IMR-90 (cell line): ENCODE measurements around the gene GLIS1. TPM values are rescaled to one million over a fixed set of nuclear protein-coding genes. Genes with fewer than 3 reads are reported as not detected.
A peak's percentile ranks its signal among the peaks of the same experiment; 100 is the strongest.

Source experiments
- ATAC-seq: fragments of 200-7000 bp; cut with Tn5 transposase; 2 replicates; pipeline ENCODE4 v1.9.1; 2020; ENCODE audit warnings: low read depth, mild to moderate bottlenecking, moderate library complexity
- BruUV-seq: library from RNA; stranded (reverse); fragments of 400-500 nt; replicated peaks from 2 replicates; lab custom pipeline; 2021; lab: Mats Ljungman, UMichigan
- CTCF ChIA-PET: fragments of 300-600 bp; formaldehyde crosslinking; extraction: SDS; loops from one replicate; lab custom pipeline; 2021; ENCODE audit warnings: antibody characterized with exemption; lab: Yijun Ruan, JAX
- POLR2A ChIA-PET: fragments of 300-600 bp; sonication (Branson Sonifier 250); formaldehyde crosslinking; loops from one replicate; lab custom pipeline; 2022; ENCODE audit warnings: antibody characterized with exemption; ENCODE audit not compliant: unreplicated experiment; lab: Charles Lee
- DNase-seq: peaks from one replicate; pipeline ENCODE4 v3.0.0; 2013
- H2AFZ ChIP-seq: replicated peaks from 2 replicates; pipeline ENCODE3; 2013; ENCODE audit warnings: low read length, mild to moderate bottlenecking; ENCODE audit not compliant: poor library complexity
- H2AK5ac ChIP-seq: 2 replicates; pipeline ENCODE4 v1.6.1; 2013; ENCODE audit warnings: low read depth, low read length, inconsistent platforms
- H2AK9ac ChIP-seq: replicated peaks from 2 replicates; pipeline ENCODE3; 2013; ENCODE audit warnings: mild to moderate bottlenecking, low read depth, low read length, moderate library complexity; ENCODE audit not compliant: poor library complexity
- H2BK120ac ChIP-seq: 2 replicates; pipeline ENCODE4 v1.6.1; 2013; ENCODE audit warnings: low read depth, low read length, inconsistent platforms
- H2BK15ac ChIP-seq: 3 replicates; pipeline ENCODE4 v1.6.1; 2013; ENCODE audit warnings: low read depth, low read length, inconsistent platforms
- H2BK20ac ChIP-seq: 2 replicates; pipeline ENCODE4 v1.6.1; 2013; ENCODE audit warnings: low read depth, mild to moderate bottlenecking, inconsistent platforms, low read length, moderate library complexity
- H2BK5ac ChIP-seq: 2 replicates; pipeline ENCODE4 v1.6.1; 2013; ENCODE audit warnings: mild to moderate bottlenecking, low read depth, low read length, inconsistent platforms; ENCODE audit not compliant: poor library complexity, severe bottlenecking
- H3K14ac ChIP-seq: replicated peaks from 2 replicates; pipeline ENCODE4 v1.6.1; 2013; ENCODE audit warnings: low read depth, low read length, inconsistent platforms
- H3K18ac ChIP-seq: 2 replicates; pipeline ENCODE4 v1.6.1; 2013; ENCODE audit warnings: low read depth, low read length, control low read depth
- H3K23ac ChIP-seq: 2 replicates; pipeline ENCODE4 v1.6.1; 2013; ENCODE audit warnings: low read depth, low read length, inconsistent platforms
- H3K27ac ChIP-seq: 2 replicates; pipeline ENCODE4 v1.5.1; 2013; ENCODE audit warnings: mild to moderate bottlenecking, control low read depth, low read length; ENCODE audit not compliant: insufficient read depth
- H3K27me3 ChIP-seq: 2 replicates; pipeline ENCODE4 v1.6.1; 2013; ENCODE audit warnings: low read length; ENCODE audit not compliant: control insufficient read depth, insufficient read depth
- H3K36me3 ChIP-seq: 2 replicates; pipeline ENCODE4 v1.6.1; 2013; ENCODE audit warnings: low read length, mixed read lengths; ENCODE audit not compliant: control insufficient read depth, insufficient read depth
- H3K4ac ChIP-seq: 2 replicates; pipeline ENCODE4 v1.6.1; 2013; ENCODE audit warnings: low read depth, low read length, inconsistent platforms
- H3K4me1 ChIP-seq: 2 replicates; pipeline ENCODE4 v1.6.1; 2013; ENCODE audit warnings: low read length, mixed read lengths; ENCODE audit not compliant: control insufficient read depth, insufficient read depth
- H3K4me2 ChIP-seq: 2 replicates; pipeline ENCODE4 v1.6.1; 2013; ENCODE audit warnings: low read depth, mild to moderate bottlenecking, control low read depth, low read length, moderate library complexity
- H3K4me3 ChIP-seq: 2 replicates; pipeline ENCODE4 v1.5.1; 2013; ENCODE audit warnings: low read depth, mild to moderate bottlenecking, control low read depth, low read length, moderate library complexity; ENCODE audit not compliant: insufficient read depth
- H3K56ac ChIP-seq: 2 replicates; pipeline ENCODE4 v1.6.1; 2013; ENCODE audit warnings: low read length, inconsistent platforms; ENCODE audit not compliant: insufficient read depth; ENCODE audit errors: extremely low read depth
- H3K79me1 ChIP-seq, 2 experiments: 2 replicates each; pipeline ENCODE4 v1.6.1; 2013; ENCODE audit warnings: low read length in 2 of 2, inconsistent platforms in 1 of 2, low read depth in 1 of 2
- H3K9ac ChIP-seq: 2 replicates; pipeline ENCODE4 v1.6.1; 2013; ENCODE audit warnings: low read depth, low read length, control low read depth
- H3K9me1 ChIP-seq: 2 replicates; pipeline ENCODE4 v1.6.1; 2013; ENCODE audit warnings: low read length, inconsistent platforms; ENCODE audit not compliant: insufficient read depth
- H3K9me3 ChIP-seq: 2 replicates; pipeline ENCODE4 v1.6.1; 2013; ENCODE audit warnings: low read length; ENCODE audit not compliant: control insufficient read depth, insufficient read depth
- H4K20me1 ChIP-seq: 2 replicates; pipeline ENCODE4 v1.6.1; 2013; ENCODE audit warnings: low read length, inconsistent platforms; ENCODE audit not compliant: insufficient read depth
- H4K5ac ChIP-seq: 2 replicates; pipeline ENCODE4 v1.6.1; 2013; ENCODE audit warnings: mild to moderate bottlenecking, low read depth, low read length, control low read depth
- H4K8ac ChIP-seq, 2 experiments: 2 replicates each; pipeline ENCODE4 v1.6.1; 2013; ENCODE audit warnings: low read depth in 2 of 2, low read length in 2 of 2, control low read depth in 1 of 2, inconsistent platforms in 1 of 2
- H4K91ac ChIP-seq: 2 replicates; pipeline ENCODE4 v1.6.1; 2013; ENCODE audit warnings: low read depth, low read length, inconsistent platforms; ENCODE audit not compliant: insufficient read depth
- BHLHE40 ChIP-seq: fragments of 150-350 bp; IDR thresholded peaks from 2 replicates; pipeline ENCODE4 v1.6.1; 2016; ENCODE audit warnings: mild to moderate bottlenecking, low read depth, low read length
- CHD1 ChIP-seq: IDR thresholded peaks from 2 replicates; pipeline ENCODE4 v1.6.1; 2012; ENCODE audit warnings: low read depth, low read length, improper control_type of control experiment
- MXI1 ChIP-seq: IDR thresholded peaks from 2 replicates; pipeline ENCODE4 v1.6.1; 2012; ENCODE audit warnings: low read depth, mild to moderate bottlenecking, low read length, moderate library complexity, borderline replicate concordance
- POLR2A ChIP-seq: IDR thresholded peaks from 2 replicates; pipeline ENCODE4 v1.6.1; 2012; ENCODE audit warnings: mild to moderate bottlenecking, low read depth, low read length
- RAD21 ChIP-seq: IDR thresholded peaks from 2 replicates; pipeline ENCODE4 v1.6.1; 2012; ENCODE audit warnings: low read length, improper control_type of control experiment
- WGBS, 2 experiments: methylation state at CpG; one replicate each; pipeline versions ENCODE4 v1.1.5 to v1.1.7; 2013; ENCODE audit warnings: missing lambda C conversion rate in 2 of 2; ENCODE audit not compliant: insufficient read length in 1 of 2; ENCODE audit errors: extremely low coverage in 2 of 2; 5-methylcytosine and 5-hydroxymethylcytosine counted together
- dilution Hi-C: fragments of 300-500 bp; cut with HindIII; formaldehyde crosslinking; loops from one replicate; pipeline ENCODE4 v1.14.3; 2018; ENCODE audit warnings: low sequenced_read_pairs; ENCODE audit not compliant: unreplicated experiment
- in situ Hi-C: fragments of 300-500 bp; cut with MboI; formaldehyde crosslinking; loops from 3 replicates; pipeline ENCODE4 v1.14.3; 2019; ENCODE audit warnings: low sequenced_read_pairs, inconsistent platforms, mixed read lengths
- intact Hi-C: fragments of 100-400 bp; cut with micrococcal nuclease; formaldehyde crosslinking; loops from 2 replicates; pipeline ENCODE4 v1.10.0; 2022
- polyA plus RNA-seq, 3 experiments: library from polyadenylated mRNA; depleted of rRNA; stranded (reverse); fragments of >200 nt; gene quantifications; 2 replicates each; pipeline ENCODE4 v1.2.3, GENCODE V29; 2012; ENCODE audit warnings: low replicate concordance in 1 of 3
- total RNA-seq: library from RNA; depleted of rRNA; stranded (reverse); fragments of >200 nt; gene quantifications from 2 replicates; pipeline ENCODE4 v1.2.3, GENCODE V29; 2012

GLIS1 gene
- total and polyA plus RNA-seq, 2 of the 4 experiments (the other 2 are of a cell fraction) = 0.18 to 2.3 TPM

DNA sequence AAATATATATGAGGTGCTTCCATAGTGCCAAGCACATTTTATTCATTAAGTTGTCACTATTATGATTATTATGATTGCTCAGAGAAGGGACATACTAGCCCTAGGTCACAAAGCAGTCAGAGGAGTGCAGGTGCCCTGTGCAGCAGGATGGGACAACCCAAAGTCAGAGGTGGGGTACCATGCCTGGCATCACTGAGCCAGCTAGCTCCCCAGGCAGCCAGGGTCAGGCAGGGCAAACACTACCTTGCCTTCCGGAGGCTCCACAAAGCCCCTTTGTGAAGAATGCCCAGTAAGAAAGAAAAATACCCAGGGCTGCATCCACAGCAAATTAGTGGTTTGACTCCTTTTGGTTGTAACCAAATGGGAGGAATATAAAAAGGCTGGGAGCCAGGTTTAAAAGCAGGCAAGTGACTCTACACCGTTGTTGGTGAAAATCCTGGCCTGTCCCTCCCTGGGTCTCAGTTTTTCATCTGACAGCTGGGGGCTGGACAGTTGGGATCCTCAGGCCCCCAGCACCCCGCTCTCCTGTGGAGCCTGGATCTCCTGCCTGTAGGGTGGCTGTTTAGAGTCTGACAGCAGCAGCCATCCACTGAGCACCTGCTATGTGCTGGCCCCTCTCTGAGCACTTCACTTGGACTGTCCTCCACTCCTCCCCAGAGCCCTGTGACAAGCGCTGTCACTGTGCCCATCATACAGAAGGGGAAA lies 98.8 kb downstream of the GLIS1 start:
- H3K14ac ChIP-seq = no peak overlapping the region
- H4K91ac ChIP-seq = no peak overlapping the region
- H2AK9ac ChIP-seq = no peak overlapping the region
- no peak overlapping the region for H3K9ac ChIP-seq
- CTCF ChIA-PET = no interaction called here
- peaks cover 2% of the 10 kb centered on the region; the same call in 1 of the 2 replicates for H3K27me3 ChIP-seq
- no peaks in the 10 kb centered on the region for H3K36me3 ChIP-seq
- H2BK5ac ChIP-seq = no peak overlapping the region
- H2AFZ ChIP-seq = no peak overlapping the region
- H3K9me1 ChIP-seq = peaks cover 10% of the 10 kb centered on the region
- BruUV-seq = no TSS peak
- no peak overlapping the region for H3K4ac ChIP-seq
- DNase-seq = no peak
- H2BK120ac ChIP-seq = no peak overlapping the region
- no peaks in the 10 kb centered on the region; the same call in 1 of the 2 replicates for H3K4me1 ChIP-seq
- H3K56ac ChIP-seq = no peak overlapping the region
- H3K18ac ChIP-seq = no peak overlapping the region
- H4K8ac ChIP-seq = no peak overlapping the region
- no peak overlapping the region for H2BK20ac ChIP-seq
- in situ Hi-C loops = no loop called here
- WGBS, 2 experiments = 100% methylated on average over 1 of the region's 4 CpGs; no CpG with 5 or more reads in 1 of the 2 experiments
- dilution Hi-C loops = no loop called here
- no peak overlapping the region for H3K27ac ChIP-seq
- H3K79me1 ChIP-seq = peaks cover 0 to 4% of the 10 kb centered on the region in 2 experiments; a peak in 1 of 4 replicates
- no peak for ATAC-seq
- H3K4me2 ChIP-seq = no peak overlapping the region
- TF ChIP-seq POLR2A (no peak), CHD1 (no peak), RAD21 (no peak), MXI1 (no peak), BHLHE40 (no peak)
- H4K5ac ChIP-seq = no peak overlapping the region
- no peak overlapping the region; the same call in 1 of the 2 replicates for H2AK5ac ChIP-seq
- peak overlapping the region; percentile 29; the same call in 1 of the 2 replicates for H3K23ac ChIP-seq
- intact Hi-C loops = no loop called here
- H3K4me3 ChIP-seq = no peak overlapping the region
- H3K9me3 ChIP-seq = no peaks in the 10 kb centered on the region
- no peak overlapping the region for H2BK15ac ChIP-seq
- peaks cover 14% of the 10 kb centered on the region; the same call in 1 of the 2 replicates for H4K20me1 ChIP-seq
- POLR2A ChIA-PET = no interaction called here
